Lower lobe of right lung (tissue), 2 donors: ENCODE measurements around the gene CHRNG. TPM values are rescaled to one million over a fixed set of nuclear protein-coding genes. Genes with fewer than 3 reads are reported as not detected.

Experiments
- ATAC-seq, 2 donors: fragments of 200-7000 bp; cut with Tn5 transposase; one replicate each; pipeline ENCODE4 v1.9.1; 2020 to 2022; ENCODE audit warnings: mild to moderate bottlenecking in 2 of 2, moderate library complexity in 2 of 2
- DNase-seq: peaks from one replicate; pipeline ENCODE4 v3.0.0-alpha.2; 2020
- H3K27ac ChIP-seq: fragments of 200-600 bp; one replicate; pipeline ENCODE4 v1.8.0; 2022
- H3K27me3 ChIP-seq: fragments of 200-600 bp; one replicate; pipeline ENCODE4 v1.8.0; 2022; ENCODE audit warnings: low read depth
- H3K36me3 ChIP-seq: fragments of 200-600 bp; one replicate; pipeline ENCODE4 v1.8.0; 2022; ENCODE audit warnings: mild to moderate bottlenecking
- H3K4me1 ChIP-seq: fragments of 200-600 bp; one replicate; pipeline ENCODE4 v1.8.0; 2022
- H3K4me3 ChIP-seq: fragments of 200-600 bp; one replicate; pipeline ENCODE4 v1.8.0; 2022; ENCODE audit warnings: mild to moderate bottlenecking
- H3K9me3 ChIP-seq: fragments of 200-600 bp; one replicate; pipeline ENCODE4 v1.8.0; 2022
- CTCF ChIP-seq: fragments of 200-600 bp; IDR thresholded peaks from one replicate; pipeline ENCODE4 v1.8.0; 2022; ENCODE audit warnings: antibody characterized with exemption, mild to moderate bottlenecking
- intact Hi-C: fragments of 100-400 bp; cut with DNase I; formaldehyde crosslinking; loops from one replicate; pipeline ENCODE4 v1.11.0; 2022
- total RNA-seq: library from RNA; stranded (reverse); fragmentation: NEBNext Ultra II Directional; extraction: Animal tissue kit (Norgen Biotek cat#: 25700); gene quantifications from one replicate; pipeline ENCODE4 v1.2.1, GENCODE V29; 2021
- donor health status: DM: no; HTN: yes; CAD: no; lungs with severe emphysema.

The CHRNG gene
- total RNA-seq, 1 donor from 2014 or later, result not detected

- no peak for ATAC-seq
- TF ChIP-seq CTCF, result no peak
- H3K9me3 ChIP-seq, result no peaks in the 10 kb centered on the region
- no peak overlapping the region for H3K27ac ChIP-seq
- no peak for DNase-seq
- no peaks in the 10 kb centered on the region for H3K4me1 ChIP-seq
- H3K27me3 ChIP-seq, result no peaks in the 10 kb centered on the region
- H3K4me3 ChIP-seq, result no peak overlapping the region
- peaks cover 70% of the 10 kb centered on the region for H3K36me3 ChIP-seq
- intact Hi-C loops, result no loop called here
Measured at GRCh38 chr2:232577841-232578240, 38.3 kb downstream of the CHRNG start.

- Histone ChIP-seq H3K4me3 (no peak overlapping the region), H3K4me1 (no peaks in the 10 kb centered on the region), H3K9me3 (no peaks in the 10 kb centered on the region), H3K27ac (no peak overlapping the region), H3K36me3 (peaks cover 63% of the 10 kb centered on the region), H3K27me3 (no peaks in the 10 kb centered on the region)
- intact Hi-C loops, result no loop called here
- DNase-seq, result no peak
- no peak for ATAC-seq
- TF ChIP-seq CTCF, result no peak
Measured at GRCh38 chr2:232578626-232579025, 39.1 kb downstream of the CHRNG start.

GRCh38 chr2:232580648-232580981, 41.1 kb downstream of the CHRNG start:
- ATAC-seq (peak in 1 of 2 donors; percentile 32), DNase-seq (no peak)
- no peak overlapping the region for H3K4me3 ChIP-seq
- H3K27me3 ChIP-seq, result no peaks in the 10 kb centered on the region
- intact Hi-C loops, result no loop called here
- H3K27ac ChIP-seq, result no peak overlapping the region
- no peak for TF ChIP-seq CTCF
- peaks cover 44% of the 10 kb centered on the region for H3K36me3 ChIP-seq
- no peaks in the 10 kb centered on the region for H3K9me3 ChIP-seq
- H3K4me1 ChIP-seq, result no peaks in the 10 kb centered on the region

GRCh38 chr2:232581725-232582124, 42.2 kb downstream of the CHRNG start:
- Histone ChIP-seq H3K4me3 (no peak overlapping the region), H3K27ac (no peak overlapping the region), H3K27me3 (no peaks in the 10 kb centered on the region), H3K9me3 (no peaks in the 10 kb centered on the region), H3K4me1 (no peaks in the 10 kb centered on the region), H3K36me3 (peaks cover 35% of the 10 kb centered on the region)
- ATAC-seq (peak in 1 of 2 donors; percentile 20), DNase-seq (no peak)
- intact Hi-C loops, result no loop called here
- no peak for TF ChIP-seq CTCF

- Histone ChIP-seq H3K9me3 (no peaks in the 10 kb centered on the region), H3K36me3 (peaks cover 24% of the 10 kb centered on the region), H3K4me1 (no peaks in the 10 kb centered on the region), H3K27me3 (no peaks in the 10 kb centered on the region), H3K27ac (no peak overlapping the region), H3K4me3 (no peak overlapping the region)
- TF ChIP-seq CTCF, result no peak
- ATAC-seq, result no peak
- no peak for DNase-seq
- intact Hi-C loops, result no loop called here
Measured at GRCh38 chr2:232584238-232584637, 44.7 kb downstream of the CHRNG start.

- Histone ChIP-seq H3K27ac (no peak overlapping the region), H3K27me3 (no peaks in the 10 kb centered on the region), H3K36me3 (peaks cover 4% of the 10 kb centered on the region), H3K4me3 (no peak overlapping the region), H3K9me3 (no peaks in the 10 kb centered on the region), H3K4me1 (no peaks in the 10 kb centered on the region)
- peak; percentile 11 to 17 for ATAC-seq
- TF ChIP-seq CTCF, result no peak
- intact Hi-C loops, result no loop called here
- DNase-seq, result no peak
Measured at GRCh38 chr2:232586943-232587505, 47.5 kb downstream of the CHRNG start.
